Calu3 (cell line): ENCODE data around the gene LSM2. TPM values are rescaled to one million over a fixed set of nuclear protein-coding genes. Genes with fewer than 3 reads are reported as not detected.
"Not testable (repeated sequence)": the region's sequence is repeated elsewhere in the genome, so short reads cannot be mapped to it uniquely, and the experiment has no call there.

ENCODE experiments used
- BruUV-seq: library from RNA; stranded (reverse); fragments of 400-500 nt; replicated peaks from 2 replicates; lab custom pipeline; 2021; lab: Mats Ljungman, UMichigan
- CTCF ChIA-PET: fragments of 300-600 bp; sonication (Branson Sonifier 250); formaldehyde crosslinking; loops from one replicate; lab custom pipeline; 2022; ENCODE audit warnings: antibody characterized with exemption; lab: Charles Lee
- DNase-seq: peaks from one replicate; pipeline ENCODE4 v3.0.0; 2022
- H3K27ac Mint-ChIP-seq: one replicate; pipeline ENCODE4 v1.8.0; 2022; ENCODE audit warnings: mixed read lengths; ENCODE audit not compliant: unreplicated experiment
- H3K27me3 Mint-ChIP-seq: one replicate; pipeline ENCODE4 v1.8.0; 2022; ENCODE audit warnings: mixed read lengths; ENCODE audit not compliant: unreplicated experiment
- H3K36me3 Mint-ChIP-seq: one replicate; pipeline ENCODE4 v1.8.0; 2022; ENCODE audit warnings: mild to moderate bottlenecking, moderate library complexity, mixed read lengths; ENCODE audit not compliant: insufficient read depth, unreplicated experiment
- H3K4me1 Mint-ChIP-seq: one replicate; pipeline ENCODE4 v1.8.0; 2022; ENCODE audit warnings: mild to moderate bottlenecking, low read depth, mixed read lengths; ENCODE audit not compliant: unreplicated experiment
- H3K4me3 Mint-ChIP-seq: one replicate; pipeline ENCODE4 v1.8.0; 2022; ENCODE audit warnings: mild to moderate bottlenecking, low read depth, moderate library complexity, mixed read lengths; ENCODE audit not compliant: unreplicated experiment
- H3K9me3 Mint-ChIP-seq: one replicate; pipeline ENCODE4 v1.8.0; 2022; ENCODE audit warnings: low read depth, mixed read lengths; ENCODE audit not compliant: unreplicated experiment
- intact Hi-C: fragments of 100-400 bp; cut with micrococcal nuclease; formaldehyde crosslinking; loops from one replicate; pipeline ENCODE4 v1.10.0; 2022; ENCODE audit not compliant: unreplicated experiment
- total RNA-seq: library from RNA; stranded (reverse); gene quantifications from 2 replicates; pipeline ENCODE4 v1.2.3, GENCODE V29; 2022
- TF ChIP-seq, protein P1 (sequence below): fragments of 200-600 bp; IDR thresholded peaks from one replicate; pipeline ENCODE4 v1.8.0; 2022; ENCODE audit warnings: antibody characterized with exemption; ENCODE audit not compliant: unreplicated experiment

LSM2 gene
- total RNA-seq, 1 experiment from 2014 or later = 144 TPM

DNA sequence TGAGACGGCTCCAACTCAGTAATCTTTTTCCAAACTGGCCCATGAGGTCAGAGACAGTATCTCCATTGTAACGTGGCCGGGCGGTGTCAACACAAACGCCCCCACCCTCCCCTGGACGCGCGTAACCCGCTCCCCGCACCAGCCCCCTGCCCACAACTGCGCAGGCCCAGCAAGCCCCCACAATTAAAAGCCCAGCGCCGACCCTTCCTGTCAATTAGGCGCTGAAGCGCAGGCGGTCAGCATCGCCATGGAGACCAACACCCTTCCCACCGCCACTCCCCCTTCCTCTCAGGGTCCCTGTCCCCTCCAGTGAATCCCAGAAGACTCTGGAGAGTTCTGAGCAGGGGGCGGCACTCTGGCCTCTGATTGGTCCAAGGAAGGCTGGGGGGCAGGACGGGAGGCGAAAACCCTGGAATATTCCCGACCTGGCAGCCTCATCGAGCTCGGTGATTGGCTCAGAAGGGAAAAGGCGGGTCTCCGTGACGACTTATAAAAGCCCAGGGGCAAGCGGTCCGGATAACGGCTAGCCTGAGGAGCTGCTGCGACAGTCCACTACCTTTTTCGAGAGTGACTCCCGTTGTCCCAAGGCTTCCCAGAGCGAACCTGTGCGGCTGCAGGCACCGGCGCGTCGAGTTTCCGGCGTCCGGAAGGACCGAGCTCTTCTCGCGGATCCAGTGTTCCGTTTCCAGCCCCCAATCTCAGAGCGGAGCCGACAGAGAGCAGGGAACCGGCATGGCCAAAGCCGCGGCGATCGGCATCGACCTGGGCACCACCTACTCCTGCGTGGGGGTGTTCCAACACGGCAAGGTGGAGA is 8.5 kb upstream of the LSM2 start, which contains the start of the genes HSPA1A and HSPA1L:
HSPA1A (plus strand) TSS at position 519 of the 814 bp plus-strand sequence; CDS start at position 733, 214 bp downstream.
HSPA1L (minus strand) TSS at position 259 of the 814 bp plus-strand sequence. CDS start 3,311 bp downstream, outside the sequence.
- no peaks in the 10 kb centered on the region for H3K9me3 Mint-ChIP-seq
- intact Hi-C loops = no loop called here
- CTCF ChIA-PET = interaction anchor here (0.5 to 2.7 kb wide), 21 partner anchors 9 to 1299 kb away, joined by 3 to 19 read pairs (median 6); partner anchors contain the start of genes ABHD16A, CLIC1, HSPA1B and LSM2
- TF ChIP-seq, protein P1, sequence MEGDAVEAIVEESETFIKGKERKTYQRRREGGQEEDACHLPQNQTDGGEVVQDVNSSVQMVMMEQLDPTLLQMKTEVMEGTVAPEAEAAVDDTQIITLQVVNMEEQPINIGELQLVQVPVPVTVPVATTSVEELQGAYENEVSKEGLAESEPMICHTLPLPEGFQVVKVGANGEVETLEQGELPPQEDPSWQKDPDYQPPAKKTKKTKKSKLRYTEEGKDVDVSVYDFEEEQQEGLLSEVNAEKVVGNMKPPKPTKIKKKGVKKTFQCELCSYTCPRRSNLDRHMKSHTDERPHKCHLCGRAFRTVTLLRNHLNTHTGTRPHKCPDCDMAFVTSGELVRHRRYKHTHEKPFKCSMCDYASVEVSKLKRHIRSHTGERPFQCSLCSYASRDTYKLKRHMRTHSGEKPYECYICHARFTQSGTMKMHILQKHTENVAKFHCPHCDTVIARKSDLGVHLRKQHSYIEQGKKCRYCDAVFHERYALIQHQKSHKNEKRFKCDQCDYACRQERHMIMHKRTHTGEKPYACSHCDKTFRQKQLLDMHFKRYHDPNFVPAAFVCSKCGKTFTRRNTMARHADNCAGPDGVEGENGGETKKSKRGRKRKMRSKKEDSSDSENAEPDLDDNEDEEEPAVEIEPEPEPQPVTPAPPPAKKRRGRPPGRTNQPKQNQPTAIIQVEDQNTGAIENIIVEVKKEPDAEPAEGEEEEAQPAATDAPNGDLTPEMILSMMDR = no peak
- H3K27ac Mint-ChIP-seq = peak within 1 kb of the TSS; percentile 97
- H3K4me3 Mint-ChIP-seq = peak within 1 kb of the TSS; percentile 79
- no TSS peak for BruUV-seq
- H3K36me3 Mint-ChIP-seq = peaks cover 54% of the 10 kb centered on the region
- peaks cover 25% of the 10 kb centered on the region for H3K4me1 Mint-ChIP-seq
- no peaks in the 10 kb centered on the region for H3K27me3 Mint-ChIP-seq
- peak; percentile 100 for DNase-seq

DNA sequence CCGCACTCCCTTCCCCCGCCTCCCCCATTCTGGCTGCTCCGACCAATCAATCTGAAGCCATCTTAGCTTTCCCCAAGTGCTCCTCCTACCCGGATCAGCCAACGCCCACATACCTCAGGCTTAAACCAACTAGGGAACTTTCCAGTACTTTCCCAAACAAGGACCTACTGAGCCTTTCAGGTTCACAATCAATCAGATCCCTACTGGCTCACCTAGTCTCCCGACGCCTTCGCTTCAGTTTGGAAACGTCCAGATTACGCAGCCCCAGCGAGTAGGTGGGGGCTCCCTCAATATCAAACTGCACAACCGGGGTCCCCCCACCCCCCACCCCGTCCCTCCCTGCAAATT is 7.9 kb upstream of the LSM2 start:
- CTCF ChIA-PET = interaction anchor here (0.5 to 2.7 kb wide), 21 partner anchors 7 to 1298 kb away, joined by 3 to 19 read pairs (median 7); partner anchors contain the start of genes ABHD16A, HSPA1B, LSM2 and LY6G5C
- intact Hi-C loops = no loop called here
- H3K36me3 Mint-ChIP-seq = peaks cover 48% of the 10 kb centered on the region
- no peaks in the 10 kb centered on the region for H3K27me3 Mint-ChIP-seq
- H3K4me1 Mint-ChIP-seq = peaks cover 19% of the 10 kb centered on the region
- TF ChIP-seq, protein P1 = no peak
- no peaks in the 10 kb centered on the region for H3K9me3 Mint-ChIP-seq
- DNase-seq = peak; percentile 99
- H3K4me3 Mint-ChIP-seq = peak overlapping the region; percentile 79
- H3K27ac Mint-ChIP-seq = peak overlapping the region; percentile 97
- no TSS peak for BruUV-seq

DNA sequence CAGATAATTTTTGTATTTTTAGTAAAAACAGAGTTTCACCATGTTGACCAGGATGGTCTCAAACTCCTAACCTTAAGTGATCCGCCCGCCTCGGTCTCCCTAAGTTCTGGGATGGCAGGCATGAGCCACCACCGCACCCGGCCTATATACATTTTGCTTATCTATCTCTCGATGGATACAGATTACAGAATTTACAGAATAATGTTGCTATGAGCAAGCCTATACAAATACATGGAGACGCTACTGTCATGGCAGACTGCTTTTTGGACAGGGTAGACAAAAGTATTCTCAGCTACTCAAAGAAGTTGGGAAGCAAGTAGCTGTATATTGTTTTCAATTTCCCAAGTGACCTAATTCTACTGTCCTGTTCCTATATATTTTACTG is 6.7 kb upstream of the LSM2 start:
- intact Hi-C loops = no loop called here
- TF ChIP-seq, protein P1 = no peak
- Mint-ChIP-seq H3K27me3 (no peaks in the 10 kb centered on the region), H3K4me3 (peak overlapping the region; percentile 79), H3K27ac (peak overlapping the region; percentile 97), H3K36me3 (peaks cover 36% of the 10 kb centered on the region), H3K9me3 (no peaks in the 10 kb centered on the region), H3K4me1 (peaks cover 18% of the 10 kb centered on the region)
- BruUV-seq = no TSS peak
- no peak for DNase-seq
- CTCF ChIA-PET = interaction anchor here (1.8 to 2.7 kb wide), 4 partner anchors 8 to 38 kb away, joined by 5 to 19 read pairs (median 8); partner anchors contain the start of genes HSPA1B and VARS1

DNA sequence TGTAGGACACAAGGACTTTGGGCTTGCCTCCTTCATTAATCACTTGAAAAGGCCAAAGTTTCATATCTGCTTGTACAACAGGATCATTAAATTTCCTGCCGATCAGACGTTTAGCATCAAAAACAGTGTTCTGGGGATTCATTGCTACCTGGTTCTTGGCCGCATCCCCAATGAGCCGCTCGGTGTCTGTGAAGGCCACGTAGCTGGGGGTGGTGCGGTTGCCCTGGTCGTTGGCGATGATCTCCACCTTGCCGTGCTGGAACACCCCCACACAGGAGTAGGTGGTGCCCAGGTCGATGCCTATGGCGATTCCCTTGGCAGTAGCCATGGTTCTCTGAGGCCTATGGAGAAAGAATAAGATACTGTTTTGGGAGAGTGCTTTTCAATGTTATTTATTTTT is 4.9 kb upstream of the LSM2 start:
- no TSS peak for BruUV-seq
- intact Hi-C loops = no loop called here
- H3K27ac Mint-ChIP-seq = no peak overlapping the region

DNA sequence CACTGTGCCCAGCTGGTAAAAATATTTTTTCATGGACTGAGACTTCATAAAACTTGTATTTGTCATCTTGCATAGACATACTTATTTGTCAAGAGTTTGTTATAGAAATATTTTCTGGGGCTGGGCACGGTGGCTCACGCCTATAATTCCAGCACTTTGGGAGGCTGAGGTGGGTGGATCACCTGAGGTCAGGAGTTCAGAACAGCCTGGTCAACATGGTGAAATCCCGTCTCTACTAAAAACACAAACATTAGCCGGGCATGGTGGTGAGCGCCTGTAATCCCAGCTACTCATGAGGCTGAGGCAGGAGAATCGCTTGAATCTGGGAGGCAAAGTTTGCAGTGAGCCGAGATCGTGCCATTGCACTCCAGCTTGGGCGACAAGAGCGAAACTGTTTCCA is 1.8 kb upstream of the LSM2 start:
- BruUV-seq, H3K4me3 Mint-ChIP-seq, H3K27me3 Mint-ChIP-seq, intact Hi-C loops, DNase-seq, H3K9me3 Mint-ChIP-seq, CTCF ChIA-PET, H3K27ac Mint-ChIP-seq: not testable (repeated sequence)
- Mint-ChIP-seq H3K4me1 (peaks cover 29% of the 10 kb centered on the region), H3K36me3 (peaks cover 36% of the 10 kb centered on the region)

More for the DNA sequence above, 4.9 kb upstream of the LSM2 start:
- Mint-ChIP-seq H3K9me3 (no peaks in the 10 kb centered on the region), H3K27me3 (no peaks in the 10 kb centered on the region), H3K36me3 (peaks cover 28% of the 10 kb centered on the region), H3K4me3 (no peak overlapping the region), H3K4me1 (peaks cover 24% of the 10 kb centered on the region)
- no peak for DNase-seq
- TF ChIP-seq, protein P1 = no peak
- CTCF ChIA-PET = interaction anchor here (1.0 kb wide), 1 partner anchor 16 kb away, joined by 4 read pairs; the partner anchor contains the start of gene VARS1
